GM23338 (cell line): ENCODE measurements around the gene RGS3. TPM values are rescaled to one million over a fixed set of nuclear protein-coding genes. Genes with fewer than 3 reads are reported as not detected.
A peak's percentile ranks its signal among the peaks of the same experiment; 100 is the strongest.

ENCODE experiments used
- ATAC-seq: fragments of 200-7000 bp; cut with Tn5 transposase; 3 replicates; pipeline ENCODE4 v1.9.1; 2020
- DNase-seq: peaks from one replicate; pipeline ENCODE4 v3.0.0-alpha.2; 2015; ENCODE audit warnings: low spot score
- H2AFZ ChIP-seq: fragments of 200-600 bp; sonication (generic); 2 replicates; pipeline ENCODE4 v1.8.0; 2016; ENCODE audit warnings: antibody characterized with exemption, mild to moderate bottlenecking, moderate library complexity
- H3F3A ChIP-seq: fragments of 200-600 bp; sonication (generic); replicated peaks from 2 replicates; pipeline ENCODE4 v1.8.0; 2017; ENCODE audit warnings: antibody characterized with exemption, mixed run types, low read depth
- H3K27ac ChIP-seq: fragments of 200-600 bp; sonication (generic); 2 replicates; pipeline ENCODE4 v1.6.1; 2016; ENCODE audit warnings: low read depth
- H3K27me3 ChIP-seq: fragments of 200-600 bp; sonication (generic); 2 replicates; pipeline ENCODE4 v1.8.0; 2016; ENCODE audit warnings: mild to moderate bottlenecking, mixed run types, moderate library complexity; ENCODE audit not compliant: insufficient read depth
- H3K36me3 ChIP-seq: fragments of 200-600 bp; sonication (generic); 2 replicates; pipeline ENCODE4 v1.8.0; 2016; ENCODE audit warnings: mild to moderate bottlenecking; ENCODE audit not compliant: insufficient read depth
- H3K4me1 ChIP-seq: fragments of 200-600 bp; sonication (generic); 2 replicates; pipeline ENCODE4 v1.8.0; 2016; ENCODE audit warnings: mild to moderate bottlenecking, moderate library complexity; ENCODE audit not compliant: insufficient read depth
- H3K4me2 ChIP-seq: fragments of 200-600 bp; sonication (generic); 2 replicates; pipeline ENCODE4 v1.7.1; 2017; ENCODE audit warnings: mixed run types
- H3K4me3 ChIP-seq: fragments of 200-600 bp; sonication (generic); 2 replicates; pipeline ENCODE4 v1.6.1; 2016; ENCODE audit warnings: mixed run types
- H3K79me2 ChIP-seq: fragments of 200-600 bp; sonication (generic); replicated peaks from 2 replicates; pipeline ENCODE4 v1.8.0; 2017; ENCODE audit warnings: mild to moderate bottlenecking; ENCODE audit not compliant: insufficient read depth
- H3K9me2 ChIP-seq: fragments of 200-600 bp; sonication (generic); 2 replicates; pipeline ENCODE4 v1.8.0; 2017; ENCODE audit not compliant: insufficient read depth
- H4K20me1 ChIP-seq: fragments of 200-600 bp; sonication (generic); replicated peaks from 2 replicates; pipeline ENCODE4 v1.8.0; 2017; ENCODE audit warnings: mild to moderate bottlenecking; ENCODE audit not compliant: insufficient read depth
- H3K27ac Mint-ChIP-seq: 2 replicates; pipeline ENCODE4 v1.8.0; 2020; ENCODE audit warnings: inconsistent platforms, mild to moderate bottlenecking, moderate library complexity, mixed read lengths
- H3K27me3 Mint-ChIP-seq: 3 replicates; pipeline ENCODE4 v1.8.0; 2022; ENCODE audit warnings: low read depth, mild to moderate bottlenecking, moderate library complexity, mixed read lengths, inconsistent platforms; ENCODE audit not compliant: insufficient read depth, poor library complexity
- H3K36me3 Mint-ChIP-seq: 3 replicates; pipeline ENCODE4 v1.8.0; 2021; ENCODE audit warnings: low read depth, mild to moderate bottlenecking, inconsistent platforms, moderate library complexity, mixed read lengths
- H3K4me1 Mint-ChIP-seq: 3 replicates; pipeline ENCODE4 v1.8.0; 2020; ENCODE audit warnings: mild to moderate bottlenecking, inconsistent platforms, mixed read lengths
- H3K4me3 Mint-ChIP-seq: 3 replicates; pipeline ENCODE4 v1.8.0; 2021; ENCODE audit warnings: moderate library complexity, mild to moderate bottlenecking, inconsistent platforms, mixed read lengths
- H3K9me3 Mint-ChIP-seq: 3 replicates; pipeline ENCODE4 v1.8.0; 2020; ENCODE audit warnings: moderate library complexity, mild to moderate bottlenecking, inconsistent platforms, mixed read lengths
- CREB1 ChIP-seq: fragments of 250-450 bp; sonication (Bioruptor Pico); IDR thresholded peaks from 2 replicates; pipeline ENCODE4 v1.5.0; 2020; ENCODE audit warnings: low read depth, mild to moderate bottlenecking, moderate library complexity
- EZH2 ChIP-seq: fragments of 200-600 bp; sonication (generic); IDR thresholded peaks from one replicate; pipeline ENCODE4 v1.8.0; 2017; ENCODE audit warnings: antibody characterized with exemption, mild to moderate bottlenecking, low read depth; ENCODE audit not compliant: unreplicated experiment
- EZH2phosphoT487 ChIP-seq: fragments of 200-600 bp; sonication (generic); IDR thresholded peaks from one replicate; pipeline ENCODE4 v1.8.1; 2018; ENCODE audit warnings: antibody characterized with exemption; ENCODE audit not compliant: unreplicated experiment
- JUNB ChIP-seq: IDR thresholded peaks from one replicate; pipeline ENCODE4 v1.6.1; 2016; ENCODE audit warnings: antibody characterized with exemption; ENCODE audit not compliant: unreplicated experiment
- NANOG ChIP-seq: IDR thresholded peaks from 2 replicates; pipeline ENCODE4 v1.6.1; 2016; ENCODE audit warnings: antibody characterized with exemption, borderline replicate concordance
- POLR2AphosphoS5 ChIP-seq: IDR thresholded peaks from 2 replicates; pipeline ENCODE4 v1.6.1; 2016; ENCODE audit warnings: antibody characterized with exemption, low read depth
- STAT1 ChIP-seq: IDR thresholded peaks from one replicate; pipeline ENCODE4 v1.6.1; 2016; ENCODE audit warnings: antibody characterized with exemption; ENCODE audit not compliant: unreplicated experiment
- ZNF114 ChIP-seq: fragments of 250-450 bp; sonication (Bioruptor Pico); IDR thresholded peaks from 2 replicates; pipeline ENCODE4 v1.5.0; 2020; ENCODE audit warnings: mild to moderate bottlenecking, moderate library complexity
- ZNF331 ChIP-seq: fragments of 250-450 bp; sonication (Bioruptor Pico); IDR thresholded peaks from 2 replicates; pipeline ENCODE4 v1.5.0; 2020; ENCODE audit warnings: low read depth, mild to moderate bottlenecking, moderate library complexity
- polyA plus RNA-seq: library from polyadenylated mRNA; unstranded; fragments of >200 nt; fragmentation: Nextera tagmentation; extraction: Ambion mirVana; gene quantifications from 2 replicates; pipeline ENCODE4 v1.2.1, GENCODE V29; 2016
- total RNA-seq: library from RNA; depleted of rRNA; stranded (reverse); fragments of >200 nt; shearing (Covaris generic); gene quantifications from 2 replicates; pipeline ENCODE4 v1.2.3, GENCODE V29; 2014
- TF ChIP-seq, protein P1 (sequence below), 2 experiments: fragments of 200-600 bp in 1 of 2; sonication (generic) in 1 of 2; conservative IDR thresholded peaks; 2 replicates each; pipeline versions ENCODE4 v1.5.1 to v1.6.1; 2016 to 2017; ENCODE audit warnings: antibody characterized with exemption in 2 of 2, low read depth in 2 of 2, mild to moderate bottlenecking in 2 of 2, moderate library complexity in 1 of 2
- TF ChIP-seq, protein P2 (sequence below): fragments of 250-450 bp; sonication (Bioruptor Pico); IDR thresholded peaks from 2 replicates; pipeline ENCODE4 v1.5.0; 2020; ENCODE audit warnings: mild to moderate bottlenecking, moderate library complexity
- TF ChIP-seq, protein P3 (sequence below): IDR thresholded peaks from one replicate; pipeline ENCODE4 v1.6.1; 2018; ENCODE audit warnings: antibody characterized with exemption; ENCODE audit not compliant: unreplicated experiment
- TF ChIP-seq, protein P4 (sequence below): IDR thresholded peaks from 2 replicates; pipeline ENCODE4 v1.6.1; 2016; ENCODE audit warnings: antibody characterized with exemption

The RGS3 gene
- total and polyA plus RNA-seq, 2 experiments from 2014 or later = 14.2 to 24.3 TPM

DNA sequence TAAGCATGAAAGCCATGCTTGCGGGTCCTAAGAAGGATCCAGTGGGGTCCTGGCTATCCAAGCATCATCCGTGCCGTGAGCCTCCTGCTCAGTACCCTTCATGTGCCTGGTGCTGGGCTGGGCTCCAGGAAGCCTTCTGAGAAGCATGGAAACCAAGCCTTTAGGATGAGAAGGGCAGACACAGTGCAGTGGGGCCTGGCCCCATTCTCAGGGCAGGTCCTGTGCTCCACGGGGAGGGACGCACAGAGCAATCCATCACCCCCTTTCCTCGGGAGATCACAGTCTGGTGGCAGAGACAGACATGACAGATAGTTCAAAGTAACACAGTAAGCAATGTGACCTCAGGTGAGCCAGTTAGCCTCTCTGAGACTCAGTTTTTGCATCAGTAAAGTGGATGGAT, 76.9 kb downstream of the RGS3 start:
- no peak overlapping the region for H3K4me2 ChIP-seq
- Mint-ChIP-seq H3K4me3 (no peak overlapping the region), H3K27ac (peak overlapping the region; percentile 91), H3K36me3 (peaks cover 8% of the 10 kb centered on the region), H3K9me3 (no peaks in the 10 kb centered on the region), H3K27me3 (no peaks in the 10 kb centered on the region), H3K4me1 (peaks cover 19% of the 10 kb centered on the region)
- no peaks in the 10 kb centered on the region for H3K79me2 ChIP-seq
- no peaks in the 10 kb centered on the region for H4K20me1 ChIP-seq
- H3K9me2 ChIP-seq = no peaks in the 10 kb centered on the region
- H3F3A ChIP-seq = no peaks in the 10 kb centered on the region
- TF ChIP-seq, protein P1, sequence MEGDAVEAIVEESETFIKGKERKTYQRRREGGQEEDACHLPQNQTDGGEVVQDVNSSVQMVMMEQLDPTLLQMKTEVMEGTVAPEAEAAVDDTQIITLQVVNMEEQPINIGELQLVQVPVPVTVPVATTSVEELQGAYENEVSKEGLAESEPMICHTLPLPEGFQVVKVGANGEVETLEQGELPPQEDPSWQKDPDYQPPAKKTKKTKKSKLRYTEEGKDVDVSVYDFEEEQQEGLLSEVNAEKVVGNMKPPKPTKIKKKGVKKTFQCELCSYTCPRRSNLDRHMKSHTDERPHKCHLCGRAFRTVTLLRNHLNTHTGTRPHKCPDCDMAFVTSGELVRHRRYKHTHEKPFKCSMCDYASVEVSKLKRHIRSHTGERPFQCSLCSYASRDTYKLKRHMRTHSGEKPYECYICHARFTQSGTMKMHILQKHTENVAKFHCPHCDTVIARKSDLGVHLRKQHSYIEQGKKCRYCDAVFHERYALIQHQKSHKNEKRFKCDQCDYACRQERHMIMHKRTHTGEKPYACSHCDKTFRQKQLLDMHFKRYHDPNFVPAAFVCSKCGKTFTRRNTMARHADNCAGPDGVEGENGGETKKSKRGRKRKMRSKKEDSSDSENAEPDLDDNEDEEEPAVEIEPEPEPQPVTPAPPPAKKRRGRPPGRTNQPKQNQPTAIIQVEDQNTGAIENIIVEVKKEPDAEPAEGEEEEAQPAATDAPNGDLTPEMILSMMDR (conservative IDR thresholded peaks at IDR 0.05; ENCODE audit: low read depth in 2 of 2) = no peak
- TF ChIP-seq ZNF114 (CRISPR knock-in tag) = no peak
- TF ChIP-seq JUNB = no peak
- TF ChIP-seq EZH2phosphoT487 = no peak
- no peak for TF ChIP-seq CREB1 (CRISPR knock-in tag)
- TF ChIP-seq STAT1 = no peak
- TF ChIP-seq, protein P2, sequence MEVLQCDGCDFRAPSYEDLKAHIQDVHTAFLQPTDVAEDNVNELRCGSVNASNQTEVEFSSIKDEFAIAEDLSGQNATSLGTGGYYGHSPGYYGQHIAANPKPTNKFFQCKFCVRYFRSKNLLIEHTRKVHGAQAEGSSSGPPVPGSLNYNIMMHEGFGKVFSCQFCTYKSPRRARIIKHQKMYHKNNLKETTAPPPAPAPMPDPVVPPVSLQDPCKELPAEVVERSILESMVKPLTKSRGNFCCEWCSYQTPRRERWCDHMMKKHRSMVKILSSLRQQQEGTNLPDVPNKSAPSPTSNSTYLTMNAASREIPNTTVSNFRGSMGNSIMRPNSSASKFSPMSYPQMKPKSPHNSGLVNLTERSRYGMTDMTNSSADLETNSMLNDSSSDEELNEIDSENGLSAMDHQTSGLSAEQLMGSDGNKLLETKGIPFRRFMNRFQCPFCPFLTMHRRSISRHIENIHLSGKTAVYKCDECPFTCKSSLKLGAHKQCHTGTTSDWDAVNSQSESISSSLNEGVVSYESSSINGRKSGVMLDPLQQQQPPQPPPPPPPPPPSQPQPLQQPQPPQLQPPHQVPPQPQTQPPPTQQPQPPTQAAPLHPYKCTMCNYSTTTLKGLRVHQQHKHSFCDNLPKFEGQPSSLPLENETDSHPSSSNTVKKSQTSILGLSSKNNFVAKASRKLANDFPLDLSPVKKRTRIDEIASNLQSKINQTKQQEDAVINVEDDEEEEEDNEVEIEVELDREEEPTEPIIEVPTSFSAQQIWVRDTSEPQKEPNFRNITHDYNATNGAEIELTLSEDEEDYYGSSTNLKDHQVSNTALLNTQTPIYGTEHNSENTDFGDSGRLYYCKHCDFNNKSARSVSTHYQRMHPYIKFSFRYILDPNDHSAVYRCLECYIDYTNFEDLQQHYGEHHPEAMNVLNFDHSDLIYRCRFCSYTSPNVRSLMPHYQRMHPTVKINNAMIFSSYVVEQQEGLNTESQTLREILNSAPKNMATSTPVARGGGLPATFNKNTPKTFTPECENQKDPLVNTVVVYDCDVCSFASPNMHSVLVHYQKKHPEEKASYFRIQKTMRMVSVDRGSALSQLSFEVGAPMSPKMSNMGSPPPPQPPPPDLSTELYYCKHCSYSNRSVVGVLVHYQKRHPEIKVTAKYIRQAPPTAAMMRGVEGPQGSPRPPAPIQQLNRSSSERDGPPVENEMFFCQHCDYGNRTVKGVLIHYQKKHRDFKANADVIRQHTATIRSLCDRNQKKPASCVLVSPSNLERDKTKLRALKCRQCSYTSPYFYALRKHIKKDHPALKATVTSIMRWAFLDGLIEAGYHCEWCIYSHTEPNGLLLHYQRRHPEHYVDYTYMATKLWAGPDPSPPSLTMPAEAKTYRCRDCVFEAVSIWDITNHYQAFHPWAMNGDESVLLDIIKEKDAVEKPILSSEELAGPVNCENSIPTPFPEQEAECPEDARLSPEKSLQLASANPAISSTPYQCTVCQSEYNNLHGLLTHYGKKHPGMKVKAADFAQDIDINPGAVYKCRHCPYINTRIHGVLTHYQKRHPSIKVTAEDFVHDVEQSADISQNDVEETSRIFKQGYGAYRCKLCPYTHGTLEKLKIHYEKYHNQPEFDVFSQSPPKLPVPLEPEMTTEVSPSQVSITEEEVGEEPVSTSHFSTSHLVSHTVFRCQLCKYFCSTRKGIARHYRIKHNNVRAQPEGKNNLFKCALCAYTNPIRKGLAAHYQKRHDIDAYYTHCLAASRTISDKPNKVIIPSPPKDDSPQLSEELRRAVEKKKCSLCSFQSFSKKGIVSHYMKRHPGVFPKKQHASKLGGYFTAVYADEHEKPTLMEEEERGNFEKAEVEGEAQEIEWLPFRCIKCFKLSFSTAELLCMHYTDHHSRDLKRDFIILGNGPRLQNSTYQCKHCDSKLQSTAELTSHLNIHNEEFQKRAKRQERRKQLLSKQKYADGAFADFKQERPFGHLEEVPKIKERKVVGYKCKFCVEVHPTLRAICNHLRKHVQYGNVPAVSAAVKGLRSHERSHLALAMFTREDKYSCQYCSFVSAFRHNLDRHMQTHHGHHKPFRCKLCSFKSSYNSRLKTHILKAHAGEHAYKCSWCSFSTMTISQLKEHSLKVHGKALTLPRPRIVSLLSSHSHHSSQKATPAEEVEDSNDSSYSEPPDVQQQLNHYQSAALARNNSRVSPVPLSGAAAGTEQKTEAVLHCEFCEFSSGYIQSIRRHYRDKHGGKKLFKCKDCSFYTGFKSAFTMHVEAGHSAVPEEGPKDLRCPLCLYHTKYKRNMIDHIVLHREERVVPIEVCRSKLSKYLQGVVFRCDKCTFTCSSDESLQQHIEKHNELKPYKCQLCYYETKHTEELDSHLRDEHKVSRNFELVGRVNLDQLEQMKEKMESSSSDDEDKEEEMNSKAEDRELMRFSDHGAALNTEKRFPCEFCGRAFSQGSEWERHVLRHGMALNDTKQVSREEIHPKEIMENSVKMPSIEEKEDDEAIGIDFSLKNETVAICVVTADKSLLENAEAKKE (CRISPR knock-in tag) = no peak
- no peak for TF ChIP-seq ZNF331 (CRISPR knock-in tag)
- TF ChIP-seq NANOG = no peak
- no peak for TF ChIP-seq EZH2
- TF ChIP-seq, protein P3, sequence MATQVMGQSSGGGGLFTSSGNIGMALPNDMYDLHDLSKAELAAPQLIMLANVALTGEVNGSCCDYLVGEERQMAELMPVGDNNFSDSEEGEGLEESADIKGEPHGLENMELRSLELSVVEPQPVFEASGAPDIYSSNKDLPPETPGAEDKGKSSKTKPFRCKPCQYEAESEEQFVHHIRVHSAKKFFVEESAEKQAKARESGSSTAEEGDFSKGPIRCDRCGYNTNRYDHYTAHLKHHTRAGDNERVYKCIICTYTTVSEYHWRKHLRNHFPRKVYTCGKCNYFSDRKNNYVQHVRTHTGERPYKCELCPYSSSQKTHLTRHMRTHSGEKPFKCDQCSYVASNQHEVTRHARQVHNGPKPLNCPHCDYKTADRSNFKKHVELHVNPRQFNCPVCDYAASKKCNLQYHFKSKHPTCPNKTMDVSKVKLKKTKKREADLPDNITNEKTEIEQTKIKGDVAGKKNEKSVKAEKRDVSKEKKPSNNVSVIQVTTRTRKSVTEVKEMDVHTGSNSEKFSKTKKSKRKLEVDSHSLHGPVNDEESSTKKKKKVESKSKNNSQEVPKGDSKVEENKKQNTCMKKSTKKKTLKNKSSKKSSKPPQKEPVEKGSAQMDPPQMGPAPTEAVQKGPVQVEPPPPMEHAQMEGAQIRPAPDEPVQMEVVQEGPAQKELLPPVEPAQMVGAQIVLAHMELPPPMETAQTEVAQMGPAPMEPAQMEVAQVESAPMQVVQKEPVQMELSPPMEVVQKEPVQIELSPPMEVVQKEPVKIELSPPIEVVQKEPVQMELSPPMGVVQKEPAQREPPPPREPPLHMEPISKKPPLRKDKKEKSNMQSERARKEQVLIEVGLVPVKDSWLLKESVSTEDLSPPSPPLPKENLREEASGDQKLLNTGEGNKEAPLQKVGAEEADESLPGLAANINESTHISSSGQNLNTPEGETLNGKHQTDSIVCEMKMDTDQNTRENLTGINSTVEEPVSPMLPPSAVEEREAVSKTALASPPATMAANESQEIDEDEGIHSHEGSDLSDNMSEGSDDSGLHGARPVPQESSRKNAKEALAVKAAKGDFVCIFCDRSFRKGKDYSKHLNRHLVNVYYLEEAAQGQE = no peak
- TF ChIP-seq, protein P4, sequence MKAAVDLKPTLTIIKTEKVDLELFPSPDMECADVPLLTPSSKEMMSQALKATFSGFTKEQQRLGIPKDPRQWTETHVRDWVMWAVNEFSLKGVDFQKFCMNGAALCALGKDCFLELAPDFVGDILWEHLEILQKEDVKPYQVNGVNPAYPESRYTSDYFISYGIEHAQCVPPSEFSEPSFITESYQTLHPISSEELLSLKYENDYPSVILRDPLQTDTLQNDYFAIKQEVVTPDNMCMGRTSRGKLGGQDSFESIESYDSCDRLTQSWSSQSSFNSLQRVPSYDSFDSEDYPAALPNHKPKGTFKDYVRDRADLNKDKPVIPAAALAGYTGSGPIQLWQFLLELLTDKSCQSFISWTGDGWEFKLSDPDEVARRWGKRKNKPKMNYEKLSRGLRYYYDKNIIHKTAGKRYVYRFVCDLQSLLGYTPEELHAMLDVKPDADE = no peak
- no peak for TF ChIP-seq POLR2AphosphoS5
- ATAC-seq (no peak), DNase-seq (no peak)
- no peak overlapping the region for H3K27ac ChIP-seq
- H3K36me3 ChIP-seq = no peaks in the 10 kb centered on the region
- no peaks in the 10 kb centered on the region for H3K4me1 ChIP-seq
- H2AFZ ChIP-seq = no peak overlapping the region
- no peaks in the 10 kb centered on the region for H3K27me3 ChIP-seq
- no peak overlapping the region for H3K4me3 ChIP-seq
